GM21717 (cell line): ENCODE results near the gene OR4A5.
"Not testable (repeated sequence)": the region's sequence is repeated elsewhere in the genome, so short reads cannot be mapped to it uniquely, and the experiment has no call there.

Experiments
- ATAC-seq: cut with Tn5 transposase; IDR thresholded peaks from one replicate; pipeline ENCODE4 v1.9.1; 2021; ENCODE audit warnings: mild to moderate bottlenecking, moderate library complexity; ENCODE audit not compliant: unreplicated experiment

Gene OR4A5, protein sequence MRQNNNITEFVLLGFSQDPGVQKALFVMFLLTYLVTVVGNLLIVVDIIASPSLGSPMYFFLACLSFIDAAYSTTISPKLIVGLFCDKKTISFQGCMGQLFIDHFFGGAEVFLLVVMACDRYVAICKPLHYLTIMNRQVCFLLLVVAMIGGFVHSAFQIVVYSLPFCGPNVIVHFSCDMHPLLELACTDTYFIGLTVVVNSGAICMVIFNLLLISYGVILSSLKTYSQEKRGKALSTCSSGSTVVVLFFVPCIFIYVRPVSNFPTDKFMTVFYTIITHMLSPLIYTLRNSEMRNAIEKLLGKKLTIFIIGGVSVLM

DNA sequence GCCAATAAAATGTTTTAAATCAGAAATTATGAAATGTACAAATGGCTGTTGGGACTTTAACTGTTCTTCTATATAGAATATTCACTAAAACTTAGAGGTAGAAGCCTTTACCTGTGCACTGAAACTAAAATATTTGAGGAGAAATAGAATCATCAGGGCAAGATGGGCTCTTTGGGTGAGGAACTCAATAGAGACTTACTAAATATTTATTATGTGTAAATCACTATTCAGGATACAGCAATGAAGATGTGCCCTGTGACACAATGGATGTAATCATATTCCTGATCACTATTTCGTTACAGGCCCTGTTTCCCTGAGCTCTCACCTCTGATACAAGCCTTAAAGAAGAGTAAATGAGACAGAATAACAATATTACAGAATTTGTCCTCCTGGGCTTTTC, at the start of gene OR4A5:
Gene OR4A5, plus strand, starts transcription at position 301 of the 400 bp plus-strand sequence. Its CDS starts 53 bp downstream, at position 354.
- not testable (repeated sequence) for ATAC-seq

DNA sequence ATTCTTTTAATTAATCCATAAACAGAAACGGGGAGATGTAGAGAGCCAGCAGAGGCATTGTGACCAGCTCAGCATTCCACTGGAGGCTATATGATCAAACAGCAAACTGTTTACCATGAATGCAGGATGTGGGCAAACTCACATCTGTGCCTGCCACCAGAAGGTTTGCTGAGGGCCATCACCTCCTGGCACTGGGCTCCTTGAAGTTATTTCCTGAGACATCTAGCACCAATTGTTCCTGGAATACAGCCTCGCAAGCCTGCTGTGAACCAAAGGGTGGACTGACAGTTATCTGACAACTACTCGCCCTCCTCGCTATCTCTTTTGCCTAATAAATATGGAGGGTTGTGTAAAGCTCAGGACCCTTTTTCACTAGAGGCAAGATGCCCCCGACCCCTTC, 13.5 kb downstream of the OR4A5 start:
- ATAC-seq, result not testable (repeated sequence)
